GM20431 (cell line): Measurements from ENCODE around the gene DENND1A.
"Not testable (repeated sequence)": the region's sequence is repeated elsewhere in the genome, so short reads cannot be mapped to it uniquely, and the experiment has no call there.

ENCODE experiments used
- in situ Hi-C: fragments of 300-500 bp; cut with MseI, MboI; formaldehyde crosslinking; loops from one replicate; pipeline ENCODE4 v1.15.0; 2020; ENCODE audit warnings: low sequenced_read_pairs; ENCODE audit not compliant: unreplicated experiment

The DENND1A gene, protein sequence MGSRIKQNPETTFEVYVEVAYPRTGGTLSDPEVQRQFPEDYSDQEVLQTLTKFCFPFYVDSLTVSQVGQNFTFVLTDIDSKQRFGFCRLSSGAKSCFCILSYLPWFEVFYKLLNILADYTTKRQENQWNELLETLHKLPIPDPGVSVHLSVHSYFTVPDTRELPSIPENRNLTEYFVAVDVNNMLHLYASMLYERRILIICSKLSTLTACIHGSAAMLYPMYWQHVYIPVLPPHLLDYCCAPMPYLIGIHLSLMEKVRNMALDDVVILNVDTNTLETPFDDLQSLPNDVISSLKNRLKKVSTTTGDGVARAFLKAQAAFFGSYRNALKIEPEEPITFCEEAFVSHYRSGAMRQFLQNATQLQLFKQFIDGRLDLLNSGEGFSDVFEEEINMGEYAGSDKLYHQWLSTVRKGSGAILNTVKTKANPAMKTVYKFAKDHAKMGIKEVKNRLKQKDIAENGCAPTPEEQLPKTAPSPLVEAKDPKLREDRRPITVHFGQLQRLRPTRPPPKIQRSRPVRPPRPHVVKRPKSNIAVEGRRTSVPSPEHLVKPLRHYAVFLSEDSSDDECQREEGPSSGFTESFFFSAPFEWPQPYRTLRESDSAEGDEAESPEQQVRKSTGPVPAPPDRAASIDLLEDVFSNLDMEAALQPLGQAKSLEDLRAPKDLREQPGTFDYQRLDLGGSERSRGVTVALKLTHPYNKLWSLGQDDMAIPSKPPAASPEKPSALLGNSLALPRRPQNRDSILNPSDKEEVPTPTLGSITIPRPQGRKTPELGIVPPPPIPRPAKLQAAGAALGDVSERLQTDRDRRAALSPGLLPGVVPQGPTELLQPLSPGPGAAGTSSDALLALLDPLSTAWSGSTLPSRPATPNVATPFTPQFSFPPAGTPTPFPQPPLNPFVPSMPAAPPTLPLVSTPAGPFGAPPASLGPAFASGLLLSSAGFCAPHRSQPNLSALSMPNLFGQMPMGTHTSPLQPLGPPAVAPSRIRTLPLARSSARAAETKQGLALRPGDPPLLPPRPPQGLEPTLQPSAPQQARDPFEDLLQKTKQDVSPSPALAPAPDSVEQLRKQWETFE

GRCh38 chr9:123929870-123930831 lies at the start of gene DENND1A:
Gene DENND1A, minus strand, starts transcription at chr9:123930126. Its CDS starts 221 bp downstream, at chr9:123929905.
- in situ Hi-C loops, result no loop called here

DNA sequence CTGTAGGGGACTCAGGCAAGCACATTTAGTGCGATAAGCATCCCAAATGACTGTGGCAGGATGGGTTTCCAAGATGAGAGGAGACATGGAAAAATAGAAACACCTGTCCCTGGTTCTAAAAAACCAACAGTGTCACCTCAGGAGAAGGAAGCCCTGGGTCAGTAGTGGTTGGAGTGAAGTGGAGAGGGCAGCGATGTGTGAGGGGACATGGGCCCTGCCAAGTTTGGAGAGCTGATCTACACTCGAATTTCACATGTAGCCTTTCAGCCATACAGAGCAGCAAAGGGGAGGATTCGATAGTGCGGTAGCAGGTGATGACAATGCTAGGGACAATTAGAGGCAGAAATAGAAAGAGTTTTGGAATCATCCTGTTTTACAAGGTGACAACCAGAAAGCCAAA lies 49.1 kb upstream of the DENND1A start:
- in situ Hi-C loops, result no loop called here

DNA sequence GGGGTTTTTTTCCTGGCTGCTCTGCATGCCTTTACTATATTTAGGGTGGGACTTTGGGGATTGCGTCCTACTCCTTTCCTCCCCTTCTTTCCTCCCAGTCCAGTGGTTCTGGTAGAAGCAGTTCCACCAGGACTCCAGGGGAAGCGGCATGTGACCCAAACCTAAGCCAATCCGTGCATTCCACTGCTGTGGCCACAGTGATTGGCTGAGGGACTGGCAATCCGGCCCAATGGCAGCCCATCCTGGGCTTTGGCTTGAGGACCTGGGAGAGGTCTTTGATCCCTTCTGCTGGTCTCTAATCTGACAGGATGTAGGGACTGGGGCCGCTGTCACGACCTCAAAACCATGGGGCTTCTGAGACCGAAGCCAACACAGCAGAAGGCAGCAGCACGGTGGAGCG lies 46.7 kb upstream of the DENND1A start:
- in situ Hi-C loops, result not testable (repeated sequence)

GRCh38 chr9:123975871-123976270 lies 45.9 kb upstream of the DENND1A start:
- in situ Hi-C loops, result no loop called here

- in situ Hi-C loops, result no loop called here
These were observed 44.5 kb upstream of the DENND1A start for GRCh38 chr9:123974471-123974870.

DNA sequence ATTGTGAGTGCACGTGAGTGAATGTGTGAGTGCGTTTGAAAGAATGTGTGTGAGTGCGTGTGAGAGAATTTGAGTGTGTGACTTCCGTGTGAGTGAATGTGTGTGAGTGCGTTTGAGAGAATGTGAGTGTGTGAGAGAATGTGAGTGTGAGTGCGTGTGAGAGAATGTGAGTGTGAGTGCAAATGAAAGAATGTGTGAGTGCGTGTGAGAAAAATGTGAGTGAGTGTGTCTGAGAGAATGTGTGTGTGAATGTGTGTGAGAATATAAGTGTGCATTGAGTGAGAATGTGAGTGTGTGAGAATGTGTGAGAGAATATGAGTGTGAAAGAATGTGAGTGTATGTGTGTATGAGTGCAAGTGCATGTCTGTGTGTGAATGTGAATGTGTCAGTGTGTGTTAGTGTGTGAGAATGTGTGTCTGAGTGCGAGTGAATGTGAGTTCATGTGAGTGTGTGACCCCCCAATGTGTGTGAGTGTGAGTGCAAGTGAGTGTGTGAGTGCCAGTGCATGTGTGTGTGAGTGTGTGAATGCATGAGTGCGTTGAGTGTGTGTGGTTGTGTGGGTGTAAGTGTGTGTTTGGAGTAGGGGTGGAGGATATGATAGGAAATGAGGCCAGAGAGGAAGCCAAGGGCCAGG lies 43.8 kb upstream of the DENND1A start:
- in situ Hi-C loops, result no loop called here

GRCh38 chr9:123972618-123973017 lies 42.7 kb upstream of the DENND1A start:
- in situ Hi-C loops, result no loop called here

- in situ Hi-C loops, result no loop called here
These were observed 37.4 kb upstream of the DENND1A start for GRCh38 chr9:123967323-123967722.

GRCh38 chr9:123965801-123966686 lies 36.1 kb upstream of the DENND1A start:
- in situ Hi-C loops, result no loop called here

GRCh38 chr9:123964761-123965160 lies 34.8 kb upstream of the DENND1A start:
- in situ Hi-C loops, result no loop called here

GRCh38 chr9:123960965-123961364 lies 31.0 kb upstream of the DENND1A start:
- in situ Hi-C loops, result no loop called here

DNA sequence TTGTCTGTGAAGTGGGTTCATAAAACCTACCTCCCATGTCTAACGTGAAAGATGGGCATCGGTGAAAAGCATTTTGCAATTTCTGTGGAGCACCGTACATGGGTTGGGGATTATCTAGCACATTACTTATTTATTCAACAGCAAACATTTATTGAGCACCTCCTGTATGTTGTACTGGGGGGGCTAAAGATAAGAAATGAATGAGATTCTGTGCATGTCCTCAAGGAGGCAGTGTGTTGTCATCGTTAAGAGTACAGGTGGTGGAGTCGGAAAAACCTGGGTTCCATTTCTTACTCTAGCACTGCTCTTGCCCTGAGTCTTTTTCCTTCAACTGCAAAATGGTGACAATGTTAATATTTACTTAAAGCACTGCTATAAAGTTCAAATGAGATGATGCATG lies 30.4 kb upstream of the DENND1A start:
- in situ Hi-C loops, result no loop called here

GRCh38 chr9:123959787-123960186 lies 29.9 kb upstream of the DENND1A start:
- in situ Hi-C loops, result no loop called here

DNA sequence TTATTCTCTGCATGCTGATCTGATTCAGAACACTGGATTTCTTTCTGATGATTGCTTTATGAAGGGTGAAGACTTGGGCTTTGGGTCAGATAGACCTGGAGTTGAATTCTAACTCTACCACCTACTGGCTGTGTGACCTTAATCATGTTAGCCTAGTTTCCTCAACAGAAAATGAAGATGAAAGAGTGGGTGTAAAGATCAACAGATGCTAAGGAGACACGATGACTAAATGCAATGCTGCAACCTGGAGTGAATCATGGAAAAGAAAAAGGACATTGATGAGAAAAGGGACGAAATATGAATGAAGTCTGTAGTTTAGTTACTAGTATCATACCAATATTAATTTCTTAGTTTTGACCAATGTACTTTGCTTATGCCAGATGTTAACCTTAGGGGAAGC lies 27.8 kb upstream of the DENND1A start:
- in situ Hi-C loops, result no loop called here

DNA sequence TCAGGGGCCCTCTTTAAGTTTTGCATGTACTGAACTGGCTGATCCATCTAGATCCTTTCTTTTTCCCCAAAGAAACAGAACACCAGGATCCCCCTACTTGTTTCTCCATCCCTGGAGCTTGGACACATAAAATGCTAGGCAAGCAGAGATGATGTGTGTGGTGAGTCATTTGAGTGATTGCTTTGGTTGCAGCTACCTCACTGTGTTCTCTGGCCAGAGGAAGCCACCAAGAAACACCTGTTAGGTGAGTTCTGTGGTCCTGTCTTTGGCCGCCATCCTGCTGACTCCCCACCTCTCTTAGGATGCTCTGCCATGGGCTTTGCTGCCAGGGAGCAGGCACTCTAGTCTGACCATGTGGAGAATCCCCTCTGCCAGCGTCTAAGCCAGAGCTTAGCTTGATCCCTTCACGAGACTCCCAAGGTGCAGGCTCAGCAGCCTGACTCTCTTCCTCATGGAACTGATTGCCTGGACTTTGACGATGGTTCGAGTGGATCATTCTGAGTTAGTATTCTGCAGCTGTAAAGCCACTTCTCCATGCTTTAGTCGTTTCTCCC lies 27.3 kb upstream of the DENND1A start:
- in situ Hi-C loops, result no loop called here

DNA sequence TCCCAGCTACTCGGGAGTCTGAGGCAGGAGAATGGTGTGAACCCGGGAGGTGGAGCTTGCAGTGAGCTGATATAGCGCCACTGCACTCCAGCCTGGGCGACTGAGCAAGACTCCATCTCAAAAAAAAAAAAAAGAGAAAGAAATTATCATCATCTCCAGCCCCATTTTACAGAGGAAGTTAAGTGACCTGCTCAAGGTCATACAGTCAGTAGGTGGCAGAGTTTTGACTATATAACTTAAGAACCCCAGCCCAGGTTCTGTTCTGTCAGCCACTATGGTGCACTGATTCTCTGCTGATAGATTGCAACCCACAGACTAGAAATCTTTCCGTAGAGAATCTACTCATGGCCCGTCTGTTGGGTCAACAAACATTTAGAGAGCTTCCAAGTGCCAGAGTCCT lies 25.7 kb upstream of the DENND1A start:
- in situ Hi-C loops, result no loop called here

DNA sequence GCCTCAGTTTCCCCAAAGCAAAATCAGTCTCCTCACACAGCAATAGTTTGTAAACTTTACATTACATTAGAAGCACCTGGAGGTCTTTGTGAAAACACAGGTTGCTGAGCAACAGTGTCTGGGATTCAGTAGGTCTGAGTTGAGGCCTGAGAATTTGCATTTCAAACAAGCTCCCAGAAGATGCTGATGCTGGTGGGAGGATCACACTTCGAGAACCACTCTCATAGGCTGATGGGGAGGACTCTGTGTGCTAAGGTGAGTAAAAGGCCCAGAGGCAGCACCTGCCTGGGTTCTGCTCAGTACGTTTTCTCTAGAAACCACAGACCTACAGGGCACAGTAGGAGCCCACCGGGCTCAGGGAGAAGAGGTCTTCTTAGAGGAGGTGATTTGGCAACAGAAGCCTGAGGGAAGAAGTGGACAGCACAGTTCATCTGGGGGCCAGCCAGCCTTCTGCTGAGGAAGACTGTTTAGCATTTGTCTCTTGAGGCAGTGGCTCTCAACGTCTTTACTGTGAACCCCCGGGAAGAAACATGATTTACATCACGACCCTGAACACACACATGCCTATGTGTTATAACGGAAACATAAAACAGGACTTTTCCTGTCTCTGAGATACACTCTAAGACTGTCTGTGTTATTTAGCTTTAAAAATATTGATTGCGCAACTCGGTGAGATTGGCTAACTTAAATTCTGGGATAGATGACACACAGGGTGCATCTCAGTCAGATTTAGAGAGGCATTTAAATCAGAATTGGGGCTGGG lies 24.8 kb upstream of the DENND1A start:
- in situ Hi-C loops, result no loop called here
